Cerebellar cortex (tissue), 1 donor: ENCODE measurements around the gene CCDC60.
"Not testable (repeated sequence)": the region's sequence is repeated elsewhere in the genome, so short reads cannot be mapped to it uniquely, and the experiment has no call there.

Experiments
- DNase-seq: peaks from one replicate; pipeline ENCODE4 v3.0.0-alpha.2; 2015; ENCODE audit warnings: low spot score

CCDC60 gene

DNA sequence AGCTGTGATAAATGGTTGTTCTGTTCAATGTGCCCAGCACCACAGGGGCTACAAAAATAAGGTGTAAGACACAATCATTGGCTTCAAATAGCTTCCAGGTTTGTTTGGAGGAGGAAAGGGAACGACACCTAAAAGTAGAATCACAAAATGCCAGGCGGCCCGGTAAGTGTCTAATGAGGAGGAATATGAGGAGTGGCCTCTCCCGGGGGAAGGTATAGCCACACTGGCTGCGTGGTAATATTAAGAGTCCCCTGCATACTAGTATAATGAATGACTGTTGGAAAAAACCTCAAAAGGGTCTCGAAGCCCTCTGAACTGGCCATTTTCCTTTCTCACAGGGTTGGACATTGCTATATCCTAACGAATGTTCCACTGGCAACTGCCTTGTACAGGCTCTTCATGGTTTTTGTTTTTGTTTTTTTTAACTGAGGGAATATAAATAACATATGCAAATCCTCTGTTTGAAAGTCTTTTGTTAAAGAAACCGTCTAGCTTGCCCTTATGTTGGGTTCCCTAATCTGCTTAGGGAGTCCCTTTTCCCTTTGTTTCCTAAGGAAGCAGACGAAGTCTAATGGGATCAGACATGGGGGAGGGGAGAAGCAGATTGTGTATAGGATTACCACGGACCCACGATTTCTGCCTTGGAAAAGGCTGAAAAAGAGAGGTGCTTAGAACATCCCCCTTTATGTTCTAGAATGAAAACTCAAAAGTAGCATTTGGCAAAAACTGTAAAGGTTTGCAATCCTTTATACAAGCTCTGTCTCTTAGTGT is 4.2 kb downstream of the CCDC60 start:
- DNase-seq: no peak

- no peak for DNase-seq
Measured at GRCh38 chr12:119340578-119340977, 6.0 kb downstream of the CCDC60 start.

DNA sequence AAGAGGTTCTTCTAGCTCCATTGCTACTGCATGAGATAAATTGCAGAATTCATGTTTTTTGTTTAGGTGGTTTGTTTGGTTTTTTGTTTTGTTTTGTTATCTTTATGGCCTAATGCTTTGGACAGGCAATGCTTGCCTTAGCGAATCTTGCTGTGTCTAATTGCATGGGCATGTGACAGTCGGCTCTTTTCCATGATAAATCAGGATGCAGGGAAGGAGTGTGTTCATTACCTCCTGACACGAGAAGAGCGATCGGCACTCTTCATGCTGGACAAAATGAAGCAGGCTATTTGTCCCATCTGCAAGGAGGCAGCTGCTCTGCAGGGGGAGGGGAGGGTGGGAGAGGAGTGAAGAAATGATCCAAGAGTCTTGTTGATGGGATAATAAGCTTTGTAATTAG is 6.5 kb downstream of the CCDC60 start:
- no peak for DNase-seq

DNA sequence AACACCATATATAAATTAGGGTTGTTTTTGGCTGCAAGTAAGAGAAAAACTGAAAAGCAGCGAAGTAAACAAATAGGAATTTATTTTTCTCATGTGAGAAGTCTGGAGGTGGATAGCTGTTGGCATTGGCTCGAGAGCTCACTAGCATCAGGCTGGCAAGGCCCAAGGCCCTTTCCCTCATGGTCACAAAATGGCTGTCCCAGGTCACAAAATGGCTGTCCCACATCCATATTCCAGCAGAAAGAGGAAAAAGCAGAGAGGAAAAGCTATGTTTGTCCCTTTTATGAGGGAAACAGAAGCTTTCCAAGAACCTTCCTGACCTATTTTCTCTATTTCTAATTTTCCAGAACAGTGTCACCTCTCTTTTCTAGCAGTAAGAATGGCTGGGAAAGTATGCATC is 7.5 kb downstream of the CCDC60 start:
- no peak for DNase-seq

DNA sequence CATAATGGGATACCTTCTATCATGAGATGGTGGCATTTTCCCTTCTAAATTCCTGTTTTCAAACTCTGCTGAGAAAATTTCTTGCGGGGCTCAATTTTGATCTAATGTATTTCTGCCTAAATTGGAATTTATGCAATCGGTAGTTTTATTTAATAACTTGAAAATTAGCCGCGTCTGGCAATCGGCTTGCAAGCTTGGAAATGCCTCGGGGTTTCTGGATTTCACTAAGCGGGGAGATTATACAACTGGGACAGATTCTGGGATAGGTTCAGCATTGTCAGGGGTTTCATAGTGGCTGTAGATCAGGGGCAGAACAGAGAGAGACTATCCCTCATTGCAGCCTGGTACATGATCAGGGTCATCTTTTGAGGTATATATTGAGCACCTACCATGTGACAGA is 8.6 kb downstream of the CCDC60 start:
- no peak for DNase-seq

DNA sequence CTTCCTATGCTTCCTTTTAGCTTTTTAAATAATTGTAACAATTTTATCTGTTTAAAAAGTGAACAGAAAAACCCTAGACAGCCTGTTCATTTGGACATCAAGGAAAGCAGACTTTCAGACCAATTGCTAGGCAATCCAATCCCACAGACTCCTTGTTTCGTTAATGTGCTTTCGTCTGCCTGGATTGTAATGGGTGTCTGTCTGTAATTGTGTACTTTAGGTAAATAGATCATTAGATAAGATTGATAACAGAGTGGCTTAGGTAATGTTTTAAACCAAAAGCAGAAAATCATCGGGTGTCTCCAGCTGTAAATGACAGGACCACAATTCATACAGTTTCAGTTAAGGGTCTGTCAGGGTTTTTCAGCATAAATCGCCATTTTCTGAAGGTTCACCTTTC is 19.6 kb downstream of the CCDC60 start:
- DNase-seq: no peak

GRCh38 chr12:119360366-119360765 is 25.8 kb downstream of the CCDC60 start:
- DNase-seq: not testable (repeated sequence)

GRCh38 chr12:119363037-119363436 is 28.5 kb downstream of the CCDC60 start:
- DNase-seq: no peak

- no peak for DNase-seq
Measured at GRCh38 chr12:119363490-119363889, 29.0 kb downstream of the CCDC60 start.

DNA sequence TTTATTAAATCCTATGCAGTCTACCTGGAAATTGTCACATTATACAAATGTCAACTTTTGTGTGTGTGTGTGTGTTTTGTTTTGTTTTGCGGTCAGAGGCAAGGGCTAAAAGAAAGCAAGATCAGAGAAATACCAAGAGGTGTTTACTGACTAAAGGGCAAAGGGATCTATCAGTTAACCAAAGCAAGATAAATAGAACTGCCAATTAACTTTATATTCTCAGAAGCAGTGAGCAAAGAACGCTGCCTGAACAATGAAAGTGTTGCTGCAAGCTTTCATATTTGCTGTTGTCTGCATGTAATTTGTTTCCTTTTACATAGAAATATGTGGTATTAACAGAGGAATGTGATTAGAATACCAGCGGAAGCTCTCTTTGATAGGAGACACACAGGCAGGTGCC is 30.9 kb downstream of the CCDC60 start:
- no peak for DNase-seq

- DNase-seq: no peak
Measured at GRCh38 chr12:119366007-119366406, 31.5 kb downstream of the CCDC60 start.

DNA sequence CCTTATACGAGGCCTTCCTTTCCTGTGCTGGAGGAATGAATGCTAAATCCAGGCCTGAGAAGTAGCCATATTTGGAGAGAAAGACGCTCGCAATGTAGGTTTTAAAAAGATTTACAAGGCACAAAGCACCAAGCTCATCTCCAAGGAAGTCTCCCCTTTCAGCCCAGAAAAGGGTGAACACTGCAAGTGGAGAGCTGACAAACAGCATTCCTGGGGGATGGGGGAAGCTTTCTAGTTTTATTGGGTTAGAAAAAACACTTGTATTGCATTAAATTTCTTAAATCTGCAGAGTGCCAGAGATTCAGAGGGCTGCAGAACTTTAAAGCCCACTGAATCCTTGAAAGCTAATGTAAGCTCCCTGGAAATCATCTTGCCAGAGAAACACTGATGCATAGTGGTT is 34.6 kb downstream of the CCDC60 start:
- no peak for DNase-seq

GRCh38 chr12:119369907-119370546 is 35.5 kb downstream of the CCDC60 start:
- DNase-seq: no peak

DNA sequence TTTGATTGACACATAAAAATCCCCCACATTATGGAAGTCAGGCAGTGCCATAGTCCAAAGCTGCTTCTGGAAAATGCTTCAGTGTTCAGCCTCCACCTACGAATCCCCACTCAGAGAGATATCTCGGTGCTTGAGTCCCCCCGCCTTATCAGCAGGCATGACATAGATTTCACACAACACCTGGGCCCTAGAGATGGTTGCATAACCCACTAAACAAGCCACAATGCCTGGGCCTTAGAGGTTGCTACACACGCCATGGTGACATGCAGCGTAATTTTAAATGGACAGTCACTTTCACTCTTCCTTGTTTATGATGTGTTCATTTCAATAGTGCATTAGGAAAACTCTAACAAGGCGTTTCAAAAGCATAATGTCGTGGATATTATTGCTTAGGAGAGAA is 38.0 kb downstream of the CCDC60 start:
- no peak for DNase-seq

DNA sequence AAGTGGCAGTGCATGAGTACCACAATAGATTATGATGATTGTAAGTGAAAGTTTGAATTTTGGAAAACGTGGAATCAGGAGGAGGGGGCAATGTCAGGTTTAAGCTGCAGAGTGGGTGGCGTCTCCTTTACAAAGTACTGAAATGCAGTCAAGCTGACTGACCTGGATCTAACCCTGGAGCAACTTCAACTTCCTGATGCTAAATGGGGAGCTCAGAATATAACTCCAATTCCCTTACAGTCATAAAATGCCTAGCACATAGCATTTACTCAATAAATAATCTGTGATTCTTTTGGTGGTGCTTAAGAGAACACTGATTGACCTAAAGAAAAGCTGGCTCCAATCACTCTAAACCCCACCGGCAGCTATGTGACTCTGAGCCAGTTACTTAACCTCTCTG is 38.5 kb downstream of the CCDC60 start:
- no peak for DNase-seq

- DNase-seq: no peak
Measured at GRCh38 chr12:119373666-119374065, 39.1 kb downstream of the CCDC60 start.

DNA sequence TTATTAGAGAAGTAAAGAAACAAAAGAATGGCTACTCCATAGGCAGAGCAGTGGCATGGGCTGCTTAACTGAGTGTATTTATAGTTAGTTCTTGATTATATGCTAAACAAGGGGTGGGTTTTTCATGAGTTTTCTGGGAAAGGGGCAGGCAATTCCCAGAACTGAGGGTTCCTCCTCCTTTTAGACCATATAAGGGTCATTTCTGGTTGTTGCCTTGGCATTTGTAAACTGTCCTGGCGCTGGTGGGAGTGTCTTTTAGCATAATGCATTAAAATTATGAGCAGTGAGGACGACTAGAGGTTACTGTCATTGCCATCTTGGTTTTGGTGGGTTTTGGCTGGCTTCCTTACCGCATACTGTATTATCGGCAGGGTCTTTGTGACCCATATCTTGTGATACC is 40.1 kb downstream of the CCDC60 start:
- DNase-seq: no peak

- no peak for DNase-seq
Measured at GRCh38 chr12:119375075-119375882, 40.8 kb downstream of the CCDC60 start.

GRCh38 chr12:119375883-119376190 is 41.3 kb downstream of the CCDC60 start:
- no peak for DNase-seq

- no peak for DNase-seq
Measured at GRCh38 chr12:119378903-119379302, 44.4 kb downstream of the CCDC60 start.

DNA sequence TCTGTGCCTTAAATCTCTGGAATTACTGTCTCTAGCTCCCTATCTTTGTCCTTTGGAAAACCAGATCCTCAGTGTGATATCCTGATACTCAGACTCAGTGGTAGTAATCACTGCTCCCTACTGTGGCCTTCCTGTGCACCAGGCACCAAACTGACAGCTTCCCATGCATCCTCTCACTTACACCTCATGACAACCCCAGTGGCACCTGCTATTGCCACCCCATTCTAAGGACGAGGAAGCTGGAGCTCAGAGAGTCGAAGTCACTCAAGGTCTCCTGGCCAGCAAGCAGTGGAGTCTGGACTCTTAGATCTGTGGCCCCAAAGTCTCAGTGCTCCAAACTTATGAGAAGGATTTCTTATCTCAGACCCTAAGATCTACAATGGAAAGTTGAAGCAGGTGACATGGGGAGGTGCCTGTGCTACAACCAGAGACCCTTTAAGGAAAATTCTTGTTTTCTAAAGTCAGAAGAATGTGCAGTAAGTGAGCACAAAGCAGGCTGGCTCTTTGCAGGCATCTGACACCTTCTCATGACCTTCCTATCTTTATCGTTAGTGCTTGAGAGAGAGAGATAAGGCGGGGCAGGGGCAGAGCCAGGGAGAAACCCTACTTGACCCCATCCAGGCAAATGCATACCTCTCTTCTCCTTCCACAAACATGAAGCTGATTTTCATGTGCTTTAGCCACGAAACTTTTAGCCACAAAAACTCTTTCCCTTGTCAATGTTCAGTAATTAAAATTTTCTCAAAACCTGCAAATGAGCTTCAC is 47.1 kb downstream of the CCDC60 start:
- DNase-seq: no peak

DNA sequence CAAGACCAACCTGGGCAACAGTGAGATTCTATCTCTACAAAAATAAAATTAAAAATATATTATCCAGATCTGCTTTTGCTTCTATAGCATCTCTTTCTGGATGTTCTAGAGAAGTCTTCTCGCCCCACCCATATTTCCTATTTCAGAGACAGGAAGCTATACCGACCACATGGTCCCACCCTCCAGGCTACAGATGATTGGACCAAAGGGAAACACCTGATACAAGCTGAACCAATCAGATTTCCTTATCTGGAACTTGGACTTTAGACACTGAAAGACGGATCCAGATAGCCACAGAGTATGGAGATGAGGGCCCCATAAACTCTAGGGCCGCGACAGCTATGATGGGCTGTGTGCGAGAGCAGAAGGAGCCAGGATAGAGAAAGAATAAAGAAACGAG is 48.7 kb downstream of the CCDC60 start:
- no peak for DNase-seq
